DMS153 treated with DMSO at 0.1 percent for 48 hours (cell line): ENCODE data around the gene GABRD.

Source experiments
- DNase-seq: peaks from one replicate; lab custom pipeline; 2025; ENCODE audit not compliant: unreplicated experiment; lab: John Stamatoyannopoulos, UW

The GABRD gene

DNA sequence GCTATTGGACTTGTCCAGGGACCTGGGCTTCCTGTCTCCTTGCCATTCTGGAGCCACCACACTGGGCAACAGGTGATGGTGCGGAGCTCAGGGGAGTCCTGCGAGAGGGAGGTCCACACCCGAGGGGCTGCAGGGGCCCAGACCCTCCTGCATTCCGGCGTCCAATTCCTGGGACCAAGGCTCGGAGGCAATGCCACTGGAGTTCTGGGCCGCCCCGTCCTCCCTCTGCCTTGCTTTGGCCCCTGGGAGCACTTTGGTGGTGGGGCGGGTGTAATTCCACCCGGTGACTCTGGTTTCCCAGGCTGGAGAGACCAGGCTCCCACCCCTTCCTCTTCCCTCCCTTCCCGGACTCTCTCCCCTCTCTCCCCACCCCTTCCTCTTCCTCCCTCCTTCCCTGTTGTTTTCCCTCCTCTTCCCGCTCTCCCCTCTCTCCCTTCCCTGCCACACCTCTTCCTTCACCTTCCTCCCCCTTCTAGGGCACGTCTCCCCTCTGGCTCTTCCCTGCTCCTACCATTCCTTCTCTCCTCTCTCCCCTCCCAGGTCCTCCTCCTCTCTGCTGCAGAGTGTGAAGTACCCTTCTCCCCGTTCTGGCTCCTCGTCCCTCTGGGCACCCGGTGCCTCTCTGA, 33.0 kb downstream of the GABRD start:
- no peak for DNase-seq

DNA sequence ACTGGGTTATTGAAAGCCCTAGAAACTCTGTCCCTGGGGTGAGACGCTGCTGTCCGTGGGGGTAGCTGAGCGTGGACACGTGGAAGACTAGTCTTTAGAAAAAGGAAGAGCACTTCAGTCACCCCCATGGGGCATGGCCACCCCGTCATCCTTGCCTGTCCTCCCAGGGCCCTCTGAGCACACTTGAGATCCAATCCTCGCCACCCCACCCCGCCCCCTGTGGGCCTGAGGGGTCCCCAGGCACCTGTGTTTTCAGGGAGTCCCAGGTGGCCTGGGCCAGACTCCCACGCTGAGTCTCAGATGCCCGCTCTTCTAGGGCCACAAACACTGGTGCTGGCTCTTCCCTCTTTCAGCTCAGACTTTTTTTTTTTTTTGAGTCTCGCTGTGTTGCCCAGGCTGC, 33.6 kb downstream of the GABRD start:
- DNase-seq, result no peak

- no peak for DNase-seq
These were observed 34.1 kb downstream of the GABRD start for GRCh38 chr1:2053217-2053616.

- no peak for DNase-seq
These were observed 34.7 kb downstream of the GABRD start for GRCh38 chr1:2053784-2054376.

DNA sequence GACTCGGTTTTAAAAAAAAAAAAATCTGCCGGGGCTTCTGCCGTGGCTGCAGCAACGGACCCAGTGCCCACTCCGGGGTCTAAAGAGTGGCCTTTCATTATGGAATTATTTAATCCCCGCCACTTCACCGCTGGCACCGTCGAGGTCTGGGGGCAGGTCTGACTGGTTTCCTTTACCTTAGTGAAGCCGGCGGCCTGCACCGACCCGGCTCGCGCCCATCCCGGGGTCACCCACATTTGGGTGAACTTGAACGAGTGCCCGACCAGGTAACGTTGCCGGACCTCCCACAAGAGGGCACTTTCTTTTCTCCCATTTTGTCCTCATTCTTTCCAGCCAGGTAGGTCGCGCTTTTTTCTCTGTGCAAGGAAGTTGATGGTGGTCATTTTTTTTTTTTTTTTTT, 35.4 kb downstream of the GABRD start:
- DNase-seq, result no peak

GRCh38 chr1:2055911-2056575, 36.9 kb downstream of the GABRD start:
- no peak for DNase-seq

DNA sequence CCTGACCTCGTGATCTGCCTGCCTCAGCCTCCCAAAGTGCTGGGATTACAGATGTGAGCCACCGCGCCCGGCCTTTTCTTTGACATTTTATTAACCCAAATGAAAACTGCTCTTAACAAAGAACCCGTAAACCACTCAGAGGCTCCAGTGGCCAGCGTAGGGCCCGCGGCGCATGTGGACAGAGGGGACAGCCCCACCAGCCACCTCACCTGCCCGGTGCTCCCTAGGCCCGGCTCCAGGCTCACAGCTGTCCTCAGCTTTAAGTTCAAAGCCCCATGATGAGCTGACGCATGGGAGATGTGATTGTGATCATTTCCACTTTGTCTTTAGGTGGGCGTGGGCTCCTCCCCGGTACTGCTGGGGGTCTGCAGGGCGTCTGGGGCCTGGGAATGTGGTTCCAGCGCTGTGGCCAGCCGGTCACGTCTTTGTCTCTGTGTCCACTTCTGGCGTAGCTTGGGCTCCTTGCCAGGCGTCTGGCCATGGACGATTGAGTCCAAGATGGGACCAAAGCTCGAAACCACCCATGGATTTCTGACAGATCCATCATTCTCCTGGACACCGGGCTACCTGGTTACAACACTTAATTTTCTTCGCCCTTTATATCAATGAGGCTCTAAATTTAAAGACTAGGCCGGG, 37.9 kb downstream of the GABRD start:
- no peak for DNase-seq

- DNase-seq, result no peak
These were observed 40.3 kb downstream of the GABRD start for GRCh38 chr1:2059290-2059953.

GRCh38 chr1:2060072-2060471, 40.9 kb downstream of the GABRD start:
- DNase-seq, result no peak

DNA sequence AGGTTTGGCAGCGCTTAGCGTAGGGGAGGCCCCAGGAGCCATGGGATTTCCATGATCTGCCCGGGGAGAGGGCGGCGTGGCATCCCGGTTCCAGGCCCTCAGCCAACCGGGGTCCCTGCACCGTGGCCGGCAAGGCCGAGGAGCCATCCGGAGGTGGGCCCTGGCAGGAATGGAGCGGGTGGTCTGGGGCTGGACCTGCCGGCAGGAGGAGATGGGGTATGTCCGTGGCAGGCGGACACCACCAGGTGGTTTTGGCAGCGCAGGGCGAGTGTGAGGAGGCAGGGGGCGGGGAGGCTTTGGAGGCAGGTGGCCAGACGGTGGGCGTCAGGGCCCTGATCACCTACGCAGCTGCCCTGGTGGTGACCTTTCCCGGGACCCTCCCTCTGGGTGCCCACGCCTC, 41.4 kb downstream of the GABRD start:
- DNase-seq, result no peak

- no peak for DNase-seq
These were observed 42.1 kb downstream of the GABRD start for GRCh38 chr1:2061065-2061778.

DNA sequence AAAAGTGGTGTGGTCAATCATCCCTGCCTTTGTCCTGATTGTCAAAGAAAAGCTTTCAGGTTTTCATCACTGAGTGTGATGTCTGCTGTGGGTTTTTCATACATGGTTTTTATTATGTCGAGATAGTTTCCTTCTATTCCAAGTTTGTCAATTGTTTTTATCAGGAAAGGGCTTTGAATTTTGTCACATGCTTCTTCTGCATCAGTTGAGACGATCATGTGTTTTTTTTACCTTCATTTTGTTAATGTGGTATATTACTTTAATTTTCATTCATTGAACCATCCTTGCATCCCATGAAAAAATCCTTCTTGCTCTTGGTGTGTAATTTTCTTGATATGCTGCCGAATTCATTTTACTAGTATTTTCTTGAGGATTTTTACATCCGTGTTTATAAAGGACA, 46.6 kb downstream of the GABRD start:
- DNase-seq, result no peak

DNA sequence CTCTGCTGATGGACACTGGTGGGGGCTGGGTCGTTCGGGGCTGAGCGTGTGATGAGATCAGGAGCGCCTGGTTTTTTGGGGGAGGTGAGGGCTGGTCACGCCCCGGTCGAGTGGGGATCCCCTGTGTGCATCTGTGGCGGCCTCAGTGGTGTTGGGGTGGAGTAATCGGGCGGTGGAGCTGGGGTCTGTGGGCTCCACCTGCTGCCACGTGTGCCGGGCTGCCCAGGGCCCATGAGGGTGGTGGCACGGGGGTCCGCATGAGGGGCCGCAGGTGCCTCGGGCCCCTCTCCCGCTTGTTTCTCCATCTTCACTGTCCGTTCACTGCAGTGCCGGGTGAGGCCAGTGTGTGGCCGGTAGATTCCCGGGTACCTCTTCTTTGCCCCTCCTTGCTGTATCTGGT, 48.2 kb downstream of the GABRD start:
- DNase-seq, result no peak

- DNase-seq, result no peak
These were observed 48.8 kb downstream of the GABRD start for GRCh38 chr1:2067981-2068380.

- no peak for DNase-seq
These were observed 49.8 kb downstream of the GABRD start for GRCh38 chr1:2068951-2069350.

DNA sequence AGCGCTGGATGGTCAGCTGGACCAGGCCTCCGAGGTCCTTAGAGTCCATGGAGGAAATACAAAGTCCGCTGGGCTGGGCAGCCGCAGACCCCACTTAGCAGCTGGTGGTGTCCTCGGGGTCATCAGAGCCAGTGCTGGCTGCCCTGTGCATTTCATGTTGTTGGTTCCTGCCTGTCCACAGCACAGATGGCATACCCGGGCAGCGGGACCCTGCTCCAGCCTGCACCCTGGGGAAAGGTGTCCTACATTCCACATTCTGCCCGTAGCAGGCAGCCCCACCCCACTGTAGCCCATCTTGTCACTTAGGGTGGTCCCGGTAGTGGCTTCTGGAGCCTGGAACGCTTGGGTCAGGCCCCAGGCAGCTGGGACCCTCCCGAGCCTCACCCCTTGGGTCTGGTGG, 50.9 kb downstream of the GABRD start:
- DNase-seq, result no peak

- DNase-seq, result no peak
These were observed 51.8 kb downstream of the GABRD start for GRCh38 chr1:2070800-2071530.

GRCh38 chr1:2072109-2072806, 53.1 kb downstream of the GABRD start:
- no peak for DNase-seq

- no peak for DNase-seq
These were observed 53.7 kb downstream of the GABRD start for GRCh38 chr1:2072891-2073290.
